ENCODE measurements around the gene GDAP1L1.
"Not testable (repeated sequence)": the region's sequence is repeated elsewhere in the genome, so short reads cannot be mapped to it uniquely, and the experiment has no call there.

Gene GDAP1L1

DNA sequence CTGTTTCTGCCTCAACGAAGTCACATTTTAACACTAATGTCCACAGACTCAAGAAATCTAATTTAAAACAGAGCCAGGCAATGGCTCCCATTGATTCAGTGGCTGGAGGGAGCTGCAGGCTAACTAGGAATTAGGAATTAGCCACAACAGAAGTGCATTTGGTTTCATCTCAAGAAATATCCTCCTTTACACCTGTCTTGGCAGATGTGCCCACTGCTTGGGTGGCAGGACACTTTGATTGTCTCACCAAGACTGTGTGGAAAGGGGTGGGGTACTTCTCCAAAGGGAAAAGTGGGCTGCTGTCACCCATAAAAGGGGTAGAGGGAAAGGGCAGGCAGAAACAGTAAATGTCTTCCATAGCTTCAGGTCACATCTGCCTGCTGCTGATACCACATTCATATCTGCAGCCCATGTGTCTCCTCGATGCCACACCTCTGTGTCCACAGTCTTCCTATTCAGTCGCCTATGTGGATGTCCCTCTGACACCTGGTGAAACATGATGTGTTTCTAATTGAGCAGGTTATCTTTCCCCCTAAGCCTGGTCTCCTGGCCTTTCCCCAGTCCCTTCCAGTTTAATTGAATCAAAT, 25.6 kb upstream of the GDAP1L1 start:
- no peak for DNase-seq

DNA sequence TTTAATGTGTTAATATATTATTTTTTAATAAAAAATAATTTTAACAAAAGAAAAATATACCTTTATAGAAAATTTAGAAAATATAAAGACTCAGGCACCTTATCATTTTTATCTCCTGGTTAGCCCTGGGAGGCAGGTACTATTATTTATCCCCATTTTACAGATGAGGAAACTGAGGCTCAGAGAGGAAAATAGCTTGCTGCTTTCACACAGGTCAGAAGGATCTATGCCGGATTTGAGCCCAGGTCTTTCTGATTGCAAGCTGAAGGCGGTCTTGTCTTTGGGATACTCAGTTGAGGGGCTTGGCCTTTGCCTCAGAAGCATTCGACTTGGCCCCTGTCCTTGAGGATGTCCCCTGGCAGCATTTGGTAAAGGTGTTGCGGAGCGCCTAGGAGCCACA, 25.1 kb upstream of the GDAP1L1 start:
- no peak for DNase-seq

DNA sequence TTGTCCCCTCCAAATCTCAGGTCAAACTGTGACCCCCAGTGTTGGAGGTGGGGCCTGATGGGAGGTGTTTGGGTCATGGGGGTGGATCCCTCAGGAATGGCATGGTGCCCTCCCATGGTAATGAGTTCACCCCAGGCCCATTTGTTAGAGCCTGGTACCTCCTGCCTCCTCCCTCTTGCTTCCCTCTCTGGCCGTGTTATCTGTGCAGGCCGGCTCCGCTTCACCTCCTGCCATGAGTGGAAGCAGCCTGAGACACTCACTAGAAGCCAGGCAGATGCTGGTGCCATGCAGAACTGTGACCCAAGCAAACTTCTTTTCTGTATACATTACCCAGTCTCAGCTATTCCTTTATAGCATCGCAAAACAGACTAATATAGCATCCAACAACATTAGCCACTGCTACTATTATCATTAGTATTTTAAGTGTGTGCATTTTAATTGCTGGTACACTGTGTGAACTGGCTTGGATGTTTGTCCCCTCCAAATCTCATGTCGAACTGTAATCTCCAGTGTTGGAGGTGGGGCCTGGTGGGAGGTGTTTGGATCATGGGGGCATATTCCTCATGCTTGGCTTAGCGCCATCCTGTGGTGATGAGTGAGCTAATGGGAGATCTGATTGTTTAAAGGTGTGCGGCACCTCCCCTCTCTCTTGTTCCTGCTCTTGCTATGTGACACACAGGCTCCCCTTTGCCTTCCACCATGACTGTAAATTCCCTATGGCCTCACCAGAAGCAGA, 24.3 kb upstream of the GDAP1L1 start:
- DNase-seq, result no peak

DNA sequence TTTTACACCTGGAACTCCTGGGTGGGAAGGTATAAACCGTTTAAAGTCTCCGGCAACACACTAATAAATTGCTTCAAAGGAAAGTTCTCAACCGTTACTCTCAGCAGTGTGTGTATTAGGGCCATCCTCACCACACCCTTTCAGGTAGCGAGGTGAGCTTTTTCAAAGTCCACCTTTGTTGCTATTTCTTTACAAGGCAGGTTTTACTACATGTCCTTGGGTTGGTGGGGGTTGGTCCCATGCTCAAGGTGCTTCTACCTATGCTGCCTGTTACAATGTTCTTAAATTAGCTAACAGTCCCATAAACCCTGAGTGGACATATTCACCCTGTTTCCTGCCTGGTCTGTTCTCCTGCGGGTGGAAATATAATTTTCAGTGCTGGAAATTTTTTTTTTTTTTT, 23.4 kb upstream of the GDAP1L1 start:
- no peak for DNase-seq

DNA sequence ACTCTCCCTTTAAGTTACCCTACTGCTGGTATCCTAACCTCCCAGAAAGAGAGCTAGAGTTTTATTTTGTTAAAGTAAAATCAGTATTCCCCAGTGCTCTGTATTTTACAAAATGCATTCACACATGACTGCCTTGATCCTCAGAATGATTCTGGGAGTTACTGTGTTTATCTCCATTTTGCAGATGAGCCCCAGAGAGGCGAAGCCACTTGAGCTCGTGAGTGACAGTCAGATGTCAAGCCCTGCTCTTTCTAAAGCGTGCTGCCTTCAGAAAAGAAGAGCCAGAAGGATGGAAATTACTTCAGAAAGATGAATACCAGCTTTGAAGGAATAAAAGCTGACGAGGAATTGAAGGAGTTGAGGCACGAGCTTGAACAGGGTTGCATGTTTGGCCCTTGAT, 22.5 kb upstream of the GDAP1L1 start:
- DNase-seq, result no peak

DNA sequence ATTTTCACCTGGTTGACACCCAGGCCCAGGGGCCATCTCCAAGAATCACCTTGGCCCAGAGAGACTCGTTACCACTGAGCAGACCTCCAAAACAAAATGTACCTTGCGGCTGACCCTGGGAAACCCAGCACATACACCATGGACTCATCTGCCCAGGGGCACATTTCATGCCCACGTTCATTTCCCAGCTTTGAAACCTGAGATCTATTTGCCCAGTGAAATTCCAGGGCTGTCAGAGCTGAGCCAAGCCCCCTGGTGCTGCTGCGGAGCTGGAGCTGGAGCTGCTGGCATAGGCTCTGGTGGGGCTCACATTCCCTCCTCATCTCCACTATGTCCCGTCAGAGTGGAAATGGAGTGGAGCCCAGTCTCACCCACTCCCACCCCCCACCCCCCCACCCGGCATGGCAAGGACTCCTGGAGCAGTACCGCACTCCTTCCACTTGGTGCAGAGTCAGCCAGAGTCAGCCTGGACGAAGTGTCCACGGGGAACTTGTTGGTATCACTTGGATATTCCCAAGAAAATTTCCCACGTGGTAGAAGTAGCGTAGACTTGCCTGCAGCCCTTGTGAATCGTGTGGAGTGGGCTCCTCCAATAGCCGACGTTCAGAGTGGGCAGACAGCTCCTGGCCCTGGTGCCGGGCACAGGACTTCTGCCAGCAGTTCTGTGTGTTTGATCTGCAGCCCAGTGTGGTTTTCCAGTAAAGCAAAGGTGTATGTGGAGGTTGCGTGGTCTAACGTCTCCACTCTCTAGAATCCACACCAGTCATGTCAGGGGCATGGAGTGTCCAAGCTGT, 18.4 kb upstream of the GDAP1L1 start:
- DNase-seq, result no peak

DNA sequence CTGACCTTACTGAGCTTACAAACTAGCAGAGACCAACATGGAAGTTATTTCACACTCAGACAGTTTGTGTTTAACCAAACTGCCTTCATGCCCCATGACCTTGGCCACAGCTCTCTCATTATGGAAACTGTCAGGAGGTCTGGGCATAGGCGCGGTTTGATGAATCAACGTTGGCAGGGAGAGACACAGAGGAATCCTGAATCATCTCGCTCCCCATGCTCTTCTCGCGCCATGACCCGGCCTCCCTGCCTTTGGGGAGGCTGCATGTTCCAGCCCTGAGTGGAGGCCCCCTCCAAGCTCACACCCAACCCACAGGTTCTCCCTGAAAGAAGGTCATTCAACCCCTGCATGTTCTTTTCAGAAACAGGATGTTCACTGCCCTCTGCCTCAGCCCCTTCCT, 15.9 kb upstream of the GDAP1L1 start:
- DNase-seq, result no peak

DNA sequence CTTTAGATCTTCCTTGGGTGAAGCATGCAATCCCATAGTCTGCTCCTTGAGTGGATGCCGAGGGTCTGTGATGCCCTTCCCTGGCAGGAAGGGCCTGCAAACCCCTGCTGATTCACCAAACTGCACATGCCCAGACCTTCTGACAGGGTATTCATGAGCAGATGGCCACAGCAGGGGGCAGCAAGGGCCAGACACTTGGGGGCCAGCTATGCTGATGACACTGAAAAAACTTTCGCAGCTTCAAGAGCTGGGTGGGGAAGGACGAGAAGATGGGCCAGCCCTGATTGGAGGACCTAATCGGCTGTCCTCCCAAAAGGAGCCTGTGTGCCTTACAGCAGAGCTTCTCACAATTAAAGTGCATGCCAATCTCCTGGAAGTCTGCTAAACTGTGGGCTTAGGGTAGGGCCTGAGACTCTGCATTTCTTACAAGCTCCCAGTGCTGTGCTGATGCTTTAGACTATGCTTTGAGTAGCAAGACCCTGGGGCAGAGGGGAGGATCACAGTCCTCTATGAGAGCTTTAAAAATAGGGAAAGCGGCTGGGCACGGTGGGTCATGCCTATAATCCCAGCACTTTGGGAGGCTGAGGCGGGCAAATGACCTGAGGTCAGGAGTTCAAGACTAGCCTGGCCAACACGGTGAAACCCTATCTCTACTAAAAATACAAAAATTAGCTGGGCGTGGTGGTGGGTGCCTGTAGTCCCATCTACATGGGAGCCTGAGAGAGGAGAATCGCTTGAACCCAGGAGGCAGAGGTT, 15.2 kb upstream of the GDAP1L1 start:
- DNase-seq, result no peak

DNA sequence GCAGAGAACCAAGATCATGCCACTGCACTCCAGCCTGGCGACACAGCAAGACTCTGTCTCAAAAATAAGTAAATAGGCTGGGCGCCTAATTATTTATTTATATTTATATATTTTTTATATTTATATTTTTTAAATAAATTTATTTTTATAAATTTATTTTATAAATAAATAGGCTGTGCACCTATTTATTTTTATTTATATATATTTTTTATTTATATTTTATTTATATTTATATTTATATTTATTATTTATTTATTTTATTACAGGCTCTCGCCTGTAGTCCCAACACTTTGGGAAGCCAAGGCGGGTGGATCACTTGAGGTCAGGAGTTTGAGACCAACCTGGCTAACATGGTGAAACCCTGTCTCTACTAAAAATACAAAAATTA, 14.6 kb upstream of the GDAP1L1 start:
- not testable (repeated sequence) for DNase-seq

DNA sequence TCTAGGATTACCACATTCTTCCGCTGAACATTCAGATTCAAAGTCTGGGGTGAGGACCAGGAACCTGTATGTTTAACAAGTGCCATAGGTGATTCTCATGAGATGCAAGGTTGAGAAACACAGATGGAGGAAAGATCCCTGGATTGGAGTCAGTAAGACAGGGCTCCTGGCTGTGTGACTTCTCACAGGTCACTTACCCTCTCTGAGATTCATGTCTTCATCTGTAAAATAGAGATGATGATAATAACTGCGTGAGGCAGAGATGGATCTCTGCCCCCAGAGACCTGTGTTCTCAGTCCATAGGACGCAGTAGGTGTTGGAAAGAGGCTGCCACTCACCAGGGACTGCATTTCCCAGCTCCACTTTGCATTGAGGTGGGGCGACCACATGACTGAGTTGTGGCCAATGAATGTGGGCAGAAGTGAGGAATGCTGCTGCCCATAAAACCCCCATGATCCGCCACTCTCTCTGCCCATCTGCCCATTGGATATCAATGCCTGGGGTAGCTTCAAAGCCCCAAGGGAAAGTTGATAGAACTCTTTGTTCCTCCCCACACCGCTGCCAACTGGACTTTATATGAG, 13.6 kb upstream of the GDAP1L1 start:
- no peak for DNase-seq

DNA sequence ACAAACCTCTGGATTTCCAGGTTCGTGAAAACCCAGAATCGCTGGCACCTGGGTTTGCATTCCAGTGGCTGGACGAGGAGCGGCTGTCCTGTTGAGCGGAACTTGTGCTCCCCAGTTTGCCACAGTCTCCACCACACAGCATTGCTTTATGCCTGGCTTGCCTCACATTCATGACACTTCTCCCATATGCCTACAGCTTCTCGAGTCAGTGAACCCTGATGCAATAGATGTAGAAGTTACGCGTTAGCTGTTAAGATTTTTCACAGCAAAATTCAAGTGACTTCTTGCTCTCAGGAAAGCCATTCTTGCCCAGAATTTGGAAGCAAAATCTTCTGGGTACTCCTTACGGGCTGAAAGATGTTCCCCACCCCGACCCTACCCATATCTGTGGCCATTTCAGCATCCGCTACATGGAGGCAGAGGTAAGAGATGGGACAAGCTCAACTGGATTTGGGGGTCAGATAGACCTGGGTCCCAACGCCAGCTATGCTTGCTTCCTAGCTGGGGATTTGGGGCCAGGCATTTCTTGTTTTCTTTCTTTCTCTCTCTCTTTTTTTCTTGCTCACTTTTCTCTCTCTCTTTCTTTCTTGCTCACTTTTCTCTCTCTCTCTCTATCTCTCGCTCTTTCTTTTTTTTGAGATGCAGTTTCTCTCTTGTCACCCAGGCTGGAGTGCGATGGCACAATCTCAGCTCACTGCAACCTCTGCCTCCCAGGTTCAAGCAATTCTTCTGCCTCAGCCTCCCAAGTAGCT, 12.4 kb upstream of the GDAP1L1 start:
- no peak for DNase-seq

DNA sequence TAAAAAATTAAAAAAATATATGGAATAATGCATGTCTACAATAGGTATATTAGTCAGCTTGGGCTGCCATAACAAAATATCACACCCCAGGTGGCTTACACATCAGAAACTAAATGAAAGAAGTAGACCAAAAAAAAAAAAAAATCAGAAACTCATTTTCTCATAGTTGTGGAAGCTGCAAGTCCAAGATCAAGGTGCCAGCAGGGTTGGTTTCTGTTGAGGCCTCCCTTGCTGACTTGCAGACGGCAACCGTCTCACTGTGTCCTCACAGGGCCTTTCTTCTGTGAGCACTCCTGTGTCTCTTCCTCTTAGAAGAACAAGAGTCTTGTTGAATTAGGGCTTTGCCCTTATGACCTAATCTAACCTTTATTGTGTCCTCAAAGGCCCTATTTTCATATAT, 11.4 kb upstream of the GDAP1L1 start:
- DNase-seq, result no peak

DNA sequence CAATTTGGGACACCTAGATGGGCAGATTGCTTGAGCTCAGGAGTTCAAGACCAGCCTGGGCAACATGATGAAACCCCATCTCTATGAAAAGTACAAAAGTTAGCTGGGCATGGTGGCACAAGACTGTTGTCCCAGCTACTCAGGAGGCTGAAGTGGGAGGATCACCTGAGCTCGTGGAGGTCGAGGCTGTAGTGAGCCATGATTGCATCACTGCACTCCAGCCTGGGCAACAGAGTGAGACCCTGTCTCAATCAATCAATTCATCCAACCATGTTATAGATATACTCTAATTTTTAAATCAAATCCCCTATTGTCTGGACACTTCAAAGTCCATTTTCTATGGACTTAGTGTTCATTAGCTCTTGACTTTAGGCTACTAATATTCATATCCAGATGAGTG, 10.3 kb upstream of the GDAP1L1 start:
- not testable (repeated sequence) for DNase-seq

DNA sequence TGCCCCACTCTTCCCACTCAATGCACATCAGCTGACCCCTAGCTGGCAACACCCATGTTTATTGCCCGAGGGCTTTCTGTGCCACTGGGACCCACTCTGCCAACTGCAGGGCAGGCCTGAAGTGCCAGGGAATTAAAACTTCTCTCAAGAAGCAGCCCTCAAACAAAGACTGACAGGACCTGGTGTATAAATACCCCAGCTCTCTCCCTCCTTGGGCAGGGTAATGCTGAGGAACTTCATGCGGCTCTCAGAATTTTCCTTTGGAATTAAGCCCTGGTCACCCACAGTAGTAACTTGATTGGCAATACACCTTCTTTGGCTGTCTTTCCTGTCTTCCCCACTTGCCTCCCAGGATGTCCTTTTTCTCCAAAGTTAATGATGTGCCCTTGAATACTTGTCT, 5.3 kb upstream of the GDAP1L1 start:
- no peak for DNase-seq

DNA sequence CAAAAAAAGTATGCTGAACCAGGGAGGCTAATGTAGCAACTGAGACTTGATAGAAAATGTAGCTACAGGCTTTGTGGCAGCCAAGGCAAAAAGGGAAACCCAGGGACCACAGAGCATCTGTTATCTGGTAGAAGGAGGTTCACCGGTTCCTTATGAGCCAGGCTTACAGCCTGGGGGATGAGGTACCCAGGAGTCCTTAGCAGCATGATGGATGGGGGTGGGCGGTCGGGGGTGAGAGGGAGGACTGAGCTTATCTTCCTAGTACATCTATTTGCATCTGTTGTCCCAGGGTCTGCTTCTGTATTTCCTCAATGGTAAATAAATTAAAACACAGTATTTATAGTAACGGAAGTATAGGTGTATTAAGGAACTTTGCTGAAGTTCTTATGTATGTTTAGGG, 1.1 kb upstream of the GDAP1L1 start:
- DNase-seq, result no peak

DNA sequence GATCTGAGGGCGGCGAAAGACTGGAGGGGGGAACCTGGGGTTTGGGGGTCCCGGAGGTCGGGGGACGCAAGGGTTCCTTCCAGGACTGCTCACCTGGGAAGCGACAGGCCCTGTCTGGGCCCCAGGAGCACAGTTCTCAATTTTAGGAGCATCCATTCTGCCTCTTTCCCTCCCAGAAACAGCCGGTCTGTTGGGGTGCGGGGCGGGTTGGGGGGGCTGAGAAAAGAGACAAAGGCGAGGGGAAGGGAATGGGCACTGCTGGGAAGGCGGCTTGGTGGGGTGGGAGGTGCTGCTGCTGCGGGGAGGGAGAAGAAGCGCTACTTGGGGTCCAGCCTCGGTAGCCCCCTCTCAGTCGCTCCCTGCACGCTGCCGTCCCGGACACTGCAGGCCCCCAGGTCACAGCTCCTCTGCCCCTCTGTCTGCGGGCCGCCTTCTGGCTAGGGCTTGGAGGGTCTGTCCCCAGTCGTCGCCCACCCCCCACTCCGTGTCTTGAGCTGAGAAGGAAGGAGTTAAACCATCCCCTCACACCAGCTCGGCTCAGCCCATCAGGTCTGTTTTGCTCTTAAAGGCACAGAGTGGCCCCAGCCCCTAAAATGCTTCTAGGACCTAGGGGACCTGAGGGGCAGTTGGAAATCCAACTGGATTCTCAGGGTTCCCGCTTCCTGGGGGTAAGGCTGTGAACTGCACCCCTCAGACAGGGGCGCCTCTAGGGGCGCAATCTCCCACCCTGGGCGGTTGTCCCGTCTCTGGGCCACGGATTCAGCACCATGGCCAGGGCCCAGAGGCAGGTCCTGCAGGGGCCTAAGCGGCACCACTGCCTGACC, 690 bp downstream of the GDAP1L1 start:
- DNase-seq, result no peak

DNA sequence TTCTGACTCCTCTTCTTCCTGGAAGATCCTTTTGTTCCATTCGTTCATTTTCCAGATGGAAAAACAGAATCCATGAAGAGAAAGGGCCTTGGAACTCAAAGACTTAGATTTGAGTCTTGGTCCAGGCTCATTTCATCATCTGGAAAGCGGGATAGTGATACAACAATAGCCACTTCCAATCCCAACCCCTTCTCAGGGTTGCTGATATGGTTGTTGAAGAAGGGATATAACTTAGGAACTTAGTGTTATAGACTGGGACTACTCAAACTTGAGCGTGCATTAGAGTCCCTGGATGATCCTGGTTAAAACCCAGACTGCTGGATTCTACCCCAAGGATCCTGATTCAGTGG, 1.3 kb downstream of the GDAP1L1 start:
- DNase-seq, result no peak

DNA sequence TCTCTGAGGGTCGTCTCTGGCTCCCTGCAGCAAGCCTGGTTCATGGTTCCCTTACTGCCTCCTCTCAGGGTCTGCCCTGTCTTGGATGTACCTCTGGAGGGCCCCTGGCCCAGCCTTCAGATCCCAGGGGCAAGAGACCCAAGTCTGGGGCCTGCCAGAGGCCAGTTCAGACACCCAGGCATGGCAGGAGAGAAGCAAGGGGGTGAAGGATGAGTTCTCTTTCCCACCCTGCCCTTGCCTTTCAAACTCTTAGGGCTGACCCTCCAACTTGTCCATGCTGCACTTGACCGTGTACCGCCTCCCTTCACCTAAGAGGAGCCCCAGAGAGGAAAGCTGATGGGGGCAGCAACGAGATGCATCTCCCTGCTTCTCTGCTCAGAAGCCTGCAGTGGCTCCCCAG, 4.2 kb downstream of the GDAP1L1 start:
- no peak for DNase-seq

DNA sequence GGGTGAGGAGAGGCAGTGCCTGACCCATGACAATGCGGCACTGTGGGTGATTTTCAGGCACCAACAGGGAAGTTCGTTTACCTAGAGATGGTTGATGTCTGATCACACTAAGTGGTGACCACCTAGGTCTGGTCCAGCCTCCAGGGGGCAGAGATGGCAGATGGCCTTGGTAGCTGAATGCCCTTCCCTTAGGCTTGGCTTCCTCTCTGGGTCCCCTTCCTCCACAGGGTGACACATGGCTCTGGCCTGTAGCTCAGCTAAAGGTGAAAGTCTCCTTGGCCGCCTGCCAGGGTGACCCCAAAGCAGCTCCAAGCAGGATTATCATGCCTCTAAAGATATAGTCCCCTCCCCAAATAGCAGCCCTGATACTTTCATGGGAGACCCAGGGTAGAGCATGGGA, 6.4 kb downstream of the GDAP1L1 start:
- no peak for DNase-seq

DNA sequence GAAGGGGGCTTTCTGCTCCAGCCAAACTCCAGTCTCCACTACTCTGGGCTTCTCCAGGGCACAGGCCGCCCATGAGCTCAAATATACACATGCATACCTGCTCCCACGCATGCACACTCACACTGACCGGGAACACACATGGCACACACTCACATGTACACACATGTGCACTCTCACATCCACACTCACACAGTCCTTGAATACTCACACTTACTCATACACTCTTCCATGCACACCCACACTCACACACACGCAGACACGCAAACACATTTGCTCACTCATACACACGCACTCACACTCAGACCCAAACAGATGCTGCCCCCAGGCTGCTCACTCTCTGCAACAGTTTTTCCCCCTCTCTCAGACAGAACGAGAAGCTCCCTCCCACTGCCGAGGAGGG, 7.0 kb downstream of the GDAP1L1 start:
- DNase-seq, result no peak

DNA sequence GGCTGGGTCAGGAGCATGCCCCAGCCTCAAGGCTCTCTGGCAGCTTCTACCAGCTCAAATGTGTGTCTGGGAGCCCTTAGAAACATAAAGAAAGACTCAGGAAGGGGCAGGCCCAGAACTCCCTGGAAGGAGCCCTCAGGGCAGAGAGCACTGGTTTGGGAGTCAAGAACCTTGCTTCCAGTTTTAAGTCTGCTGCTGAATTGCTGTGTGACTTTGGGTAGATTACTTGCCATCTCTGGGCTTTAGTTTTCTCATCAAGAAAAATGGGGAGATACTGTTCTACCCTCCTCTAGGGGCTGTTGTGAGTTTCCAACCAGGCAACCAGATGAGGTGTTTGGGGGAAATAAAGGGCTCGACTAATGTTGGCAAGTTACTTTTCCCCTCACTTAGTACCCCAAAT, 8.8 kb downstream of the GDAP1L1 start:
- DNase-seq, result no peak

DNA sequence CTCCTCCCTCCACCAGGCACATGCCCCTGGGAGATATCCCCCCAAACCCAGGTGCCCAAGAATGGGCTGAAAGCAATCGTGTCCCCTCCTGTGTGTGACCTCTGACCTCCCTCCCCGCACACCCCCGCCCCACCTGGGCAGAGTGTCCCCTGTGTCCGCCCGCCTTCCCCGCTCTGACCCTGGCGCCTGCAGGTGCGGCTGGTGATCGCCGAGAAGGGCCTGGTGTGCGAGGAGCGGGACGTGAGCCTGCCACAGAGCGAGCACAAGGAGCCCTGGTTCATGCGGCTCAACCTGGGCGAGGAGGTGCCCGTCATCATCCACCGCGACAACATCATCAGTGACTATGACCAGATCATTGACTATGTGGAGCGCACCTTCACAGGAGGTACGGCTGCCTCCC, 9.9 kb downstream of the GDAP1L1 start:
- no peak for DNase-seq
